G401.6 (cell line): Measurements from ENCODE around the gene SLC39A1.

Experiments
- FAIRE-seq: peaks from 2 replicates; lab custom pipeline; 2012; peaks lifted over from hg19 to GRCh38; lab: Jason Lieb, UNC

SLC39A1 gene

GRCh38 chr1:153946622-153947241 is 16.6 kb downstream of the SLC39A1 start, which contains the start of gene DENND4B:
TSS of gene DENND4B (minus strand) at chr1:153946718. CDS start at chr1:153944374, 2,344 bp downstream.
- FAIRE-seq, result no peak

GRCh38 chr1:153945795-153946621 is 17.3 kb downstream of the SLC39A1 start:
- FAIRE-seq, result no peak

DNA sequence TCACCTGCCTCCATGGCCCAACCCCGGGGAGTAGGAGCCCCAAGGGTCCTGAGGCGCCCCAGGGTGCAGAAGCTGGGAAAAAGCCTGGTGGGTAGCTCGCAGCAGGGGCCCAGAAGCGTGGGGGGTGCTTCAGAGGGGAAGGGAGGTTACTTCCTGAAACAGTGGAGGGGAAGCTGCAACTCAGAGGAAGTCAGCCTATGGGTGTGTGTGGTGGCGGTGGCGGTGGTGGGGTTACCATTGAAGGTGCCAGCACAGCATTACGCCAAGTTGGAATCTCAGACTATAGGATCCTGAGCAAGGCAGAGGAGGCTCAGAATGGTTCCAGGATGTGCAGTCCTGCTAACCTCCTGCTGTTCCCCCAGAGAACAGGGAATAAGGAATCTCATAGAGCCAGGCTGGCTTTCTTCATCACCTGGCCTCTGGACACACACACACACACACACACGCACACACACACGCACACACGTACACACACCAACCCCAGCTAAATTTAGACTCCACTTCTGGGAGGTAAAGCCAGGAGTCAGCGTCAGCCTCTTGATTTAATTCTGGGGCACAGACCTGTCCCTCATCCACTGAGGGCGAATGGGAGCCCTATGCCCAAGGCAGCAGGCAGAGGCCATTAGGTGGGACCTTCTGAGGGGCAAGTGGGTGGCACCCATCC is 18.1 kb downstream of the SLC39A1 start:
- FAIRE-seq, result no peak

DNA sequence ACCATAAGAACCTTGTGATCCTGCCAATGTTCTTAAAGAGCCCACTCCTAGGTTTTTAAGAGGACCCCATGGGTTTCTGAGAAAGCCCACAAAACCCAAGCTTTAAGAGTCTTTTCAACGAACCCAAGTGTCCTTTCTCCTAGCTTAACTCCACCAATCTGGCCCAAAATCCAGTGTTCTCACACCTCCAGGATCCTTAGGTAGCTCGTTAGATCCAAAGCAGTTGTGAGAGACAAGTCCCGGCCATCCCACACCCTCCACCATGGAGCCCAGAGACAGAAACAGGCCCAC is 18.6 kb downstream of the SLC39A1 start:
- FAIRE-seq, result no peak

DNA sequence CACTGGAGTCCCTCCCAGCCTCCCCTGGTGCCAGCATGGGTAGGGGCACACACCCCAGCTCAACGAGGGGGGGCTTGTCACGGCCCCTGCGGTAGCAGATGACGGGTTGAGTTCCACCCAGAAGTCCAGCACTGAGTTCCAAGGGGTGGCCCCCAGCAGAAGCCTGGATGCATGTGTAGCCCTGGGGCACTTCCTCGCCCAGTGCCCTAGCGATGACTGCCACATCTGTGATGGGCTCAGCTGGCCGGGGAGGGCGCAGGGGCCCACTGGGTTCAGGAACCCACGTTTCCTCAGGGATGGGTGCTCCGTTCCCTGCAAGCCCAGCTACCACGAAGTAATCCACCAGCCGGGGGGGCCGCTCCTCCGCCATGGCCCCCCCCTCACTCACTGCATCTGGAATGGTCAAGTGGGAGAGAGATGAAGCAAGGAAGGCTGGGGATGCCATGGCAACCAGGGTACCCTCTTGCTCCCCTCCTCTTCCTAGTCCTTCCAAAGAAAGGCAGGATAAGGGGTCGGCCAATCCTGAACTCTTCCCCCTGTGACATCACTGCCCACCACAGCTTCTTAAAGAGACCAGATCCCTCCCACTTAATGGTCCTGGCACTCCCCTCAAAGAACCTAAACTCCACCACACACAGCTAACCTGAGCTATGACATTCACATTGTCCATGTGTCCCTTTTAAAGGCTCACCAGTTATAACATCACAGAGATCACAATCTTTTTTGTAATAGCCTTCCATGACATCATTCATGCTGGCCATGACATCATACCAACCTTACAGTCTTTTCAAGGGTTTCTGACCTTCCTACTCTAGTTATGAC is 19.1 kb downstream of the SLC39A1 start:
- no peak for FAIRE-seq

DNA sequence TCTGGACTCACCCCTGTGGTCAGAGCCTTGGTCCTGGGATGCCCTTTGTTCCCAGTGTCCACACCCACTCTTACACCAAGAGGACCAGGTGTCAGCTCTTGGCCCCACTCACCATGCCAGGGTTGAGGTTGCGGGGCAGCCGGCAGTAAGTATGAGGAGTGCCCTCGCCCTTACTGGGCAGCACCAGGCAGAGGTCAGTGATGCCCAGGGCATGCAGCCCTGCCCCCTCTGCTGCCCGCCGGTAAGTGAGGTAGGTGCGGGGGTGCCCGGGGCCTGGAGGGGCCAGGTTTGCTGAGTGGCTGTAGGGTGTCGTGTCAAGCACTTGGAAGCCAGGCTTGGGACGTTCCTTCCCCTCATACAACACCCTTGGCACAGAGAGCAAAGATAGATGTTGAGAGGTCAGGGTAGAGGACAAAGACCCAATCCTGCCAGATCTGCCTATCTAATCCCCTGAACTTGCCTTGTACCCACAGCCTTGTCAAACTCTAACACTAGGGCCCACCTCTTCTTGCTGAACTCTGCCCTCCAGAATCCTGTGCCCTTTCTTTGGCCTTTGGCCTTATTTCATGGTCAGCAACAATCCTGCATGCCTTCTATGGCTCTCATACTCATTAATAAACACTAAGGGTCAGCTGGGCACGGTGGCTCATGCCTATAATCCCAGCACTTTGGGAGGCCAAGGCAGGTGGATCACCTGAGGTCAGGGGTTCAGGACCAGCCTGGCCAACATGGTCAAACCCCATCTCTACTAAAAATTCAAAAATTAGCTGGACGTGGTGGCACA is 20.4 kb downstream of the SLC39A1 start:
- no peak for FAIRE-seq

- no peak for FAIRE-seq
These were observed 21.3 kb downstream of the SLC39A1 start for GRCh38 chr1:153941826-153942725.

DNA sequence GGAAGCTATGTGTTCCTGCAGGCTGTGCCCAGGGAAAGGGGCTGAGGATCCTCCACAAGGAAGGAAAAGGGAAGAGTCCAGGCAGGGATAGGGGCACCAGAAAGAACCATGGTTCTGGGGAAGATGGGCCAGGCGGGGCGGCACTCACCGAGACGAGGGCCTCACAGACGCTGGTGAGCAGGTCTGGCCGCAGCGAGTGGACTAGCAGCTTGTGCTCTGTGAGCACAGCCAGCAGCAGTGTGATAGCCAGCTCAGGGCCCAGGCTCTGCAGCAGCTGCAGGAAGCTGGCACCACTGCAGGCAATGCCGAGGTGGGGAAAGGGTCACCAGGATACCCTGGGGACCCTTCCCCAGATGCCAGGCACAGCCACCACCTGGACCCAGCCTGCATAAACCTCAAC is 22.6 kb downstream of the SLC39A1 start:
- no peak for FAIRE-seq

DNA sequence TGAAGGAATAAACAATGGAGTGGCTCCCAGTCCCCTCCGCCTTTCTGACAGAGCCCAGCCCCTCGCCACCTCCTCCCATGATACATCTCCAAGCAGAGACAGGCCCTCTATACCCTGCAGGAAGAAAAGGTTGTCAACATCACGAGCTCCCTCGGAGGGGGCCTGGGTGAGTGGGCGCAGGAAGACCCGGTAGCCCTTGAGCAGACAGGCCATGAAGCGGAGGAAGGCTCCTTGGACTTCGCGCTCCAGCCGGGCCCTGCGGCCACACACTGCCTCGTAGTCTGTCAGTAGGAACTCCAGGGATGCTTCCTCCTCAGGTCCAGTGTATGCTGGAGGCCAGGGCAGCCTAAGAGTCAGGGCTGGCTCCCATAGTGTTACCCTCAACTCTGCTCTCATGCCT is 23.9 kb downstream of the SLC39A1 start:
- FAIRE-seq, result no peak

DNA sequence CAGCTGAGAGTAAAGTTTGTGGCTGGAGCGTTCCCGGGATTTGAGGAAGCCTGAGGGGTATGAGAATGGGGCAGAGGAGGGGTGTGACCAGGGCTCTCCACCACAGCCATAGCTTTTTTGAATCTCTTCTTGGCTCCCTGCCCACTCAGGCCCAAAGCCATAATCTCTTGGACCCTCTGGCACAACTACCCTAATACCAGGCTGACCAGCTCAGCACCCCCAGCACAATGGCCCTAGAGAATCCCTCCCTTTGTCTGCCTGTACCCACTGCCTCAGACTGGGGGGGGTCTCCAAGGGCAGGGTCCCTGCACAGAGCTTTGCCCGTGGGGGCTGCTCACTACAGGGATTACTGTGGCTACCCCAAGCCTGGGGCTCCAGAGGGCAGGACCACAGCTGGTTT is 24.3 kb downstream of the SLC39A1 start:
- FAIRE-seq, result no peak

DNA sequence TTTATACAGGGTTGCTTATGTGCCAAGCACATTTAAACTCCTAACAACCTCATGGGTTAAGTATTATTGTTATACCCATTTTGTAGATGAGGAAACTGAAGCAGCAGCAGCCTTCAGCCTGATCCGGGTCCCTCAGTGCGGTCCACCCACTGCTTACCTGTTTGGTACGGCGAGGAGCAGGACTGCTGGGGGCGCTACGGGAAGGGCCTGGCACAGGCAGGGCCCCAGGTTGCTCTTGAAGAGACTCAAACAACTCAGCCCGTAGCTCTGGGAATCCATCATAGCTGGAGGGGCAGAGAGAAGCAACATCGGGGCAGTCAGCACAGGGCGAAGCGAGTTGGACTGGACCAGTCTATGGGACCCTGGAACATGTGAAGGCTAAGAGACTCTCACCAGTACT is 26.0 kb downstream of the SLC39A1 start:
- no peak for FAIRE-seq

DNA sequence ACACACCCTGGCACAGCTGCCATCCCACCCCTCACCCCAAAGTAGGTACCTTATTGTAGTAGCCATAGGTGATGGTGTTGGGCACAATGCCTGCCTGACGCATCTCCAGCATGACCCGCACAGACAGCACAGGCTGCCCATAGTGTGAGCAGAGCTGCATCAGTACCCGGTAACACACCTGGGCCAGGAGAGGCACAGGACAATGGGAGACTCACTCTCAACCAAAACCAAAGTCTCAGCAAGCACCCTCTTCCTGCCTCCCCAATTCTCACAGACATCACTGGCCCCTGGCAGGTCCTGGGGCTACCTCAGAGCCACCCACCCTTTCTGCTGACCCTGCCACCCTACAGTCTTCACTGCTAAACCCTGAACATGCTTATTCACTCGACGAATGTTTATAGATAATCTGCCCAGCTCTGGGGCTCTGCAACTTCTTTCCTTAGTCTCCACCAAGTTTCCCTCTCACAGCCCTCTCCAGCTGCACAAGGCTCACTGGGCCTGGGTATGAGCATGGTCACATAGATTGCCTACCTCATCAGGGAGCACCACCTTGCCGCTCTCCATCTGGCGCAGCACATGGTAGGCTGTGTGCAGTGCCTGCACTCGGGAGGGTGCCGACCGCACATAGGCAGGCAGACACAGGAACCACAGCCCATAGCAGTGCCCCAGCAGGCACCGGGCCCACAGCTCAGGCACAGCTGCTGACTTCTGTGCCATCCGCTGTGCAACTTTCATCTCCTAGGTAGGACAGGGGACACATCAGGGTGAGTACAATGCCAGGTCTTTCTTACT is 27.1 kb downstream of the SLC39A1 start:
- no peak for FAIRE-seq

GRCh38 chr1:153934746-153935145 is 28.6 kb downstream of the SLC39A1 start:
- no peak for FAIRE-seq

DNA sequence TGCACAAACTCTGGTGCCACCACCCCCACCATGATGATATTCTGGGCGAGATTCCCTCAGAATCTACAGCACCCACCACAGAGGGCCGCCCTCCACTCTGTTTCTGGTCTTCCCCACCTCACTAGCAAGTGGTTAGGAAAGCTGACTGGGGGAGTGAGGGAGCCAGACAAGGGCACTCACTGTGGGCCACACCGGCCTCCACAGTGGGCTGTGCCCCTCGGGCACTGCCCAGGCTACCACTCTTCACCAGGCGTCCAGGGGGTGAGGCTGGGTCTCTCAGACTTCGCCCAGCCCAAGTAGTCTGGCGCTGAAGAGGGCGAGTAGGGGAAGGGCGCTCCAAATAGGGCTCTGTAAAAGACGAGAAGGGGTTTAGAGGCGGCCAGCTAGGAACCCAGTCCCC is 29.4 kb downstream of the SLC39A1 start:
- FAIRE-seq, result no peak

DNA sequence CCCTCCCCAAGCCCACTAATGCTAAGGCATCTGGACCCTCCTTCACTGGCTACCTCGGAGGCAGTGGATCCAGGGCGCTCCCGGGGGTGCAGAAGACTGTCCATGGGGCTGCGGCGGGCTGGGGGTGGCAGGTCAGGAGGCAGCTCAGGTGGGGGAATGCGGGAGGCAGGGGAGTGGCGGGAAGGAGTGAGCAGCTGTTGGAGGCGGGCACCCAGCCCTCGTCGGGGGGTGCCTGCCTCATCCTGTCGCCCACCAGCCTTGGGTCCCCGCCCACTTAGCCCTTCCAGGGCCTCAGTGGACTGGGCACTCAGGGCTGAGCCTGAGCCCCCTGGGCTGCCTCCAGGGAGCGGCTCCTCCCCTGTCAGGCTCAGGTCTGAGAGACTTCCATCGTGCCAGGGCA is 29.9 kb downstream of the SLC39A1 start:
- FAIRE-seq, result no peak

GRCh38 chr1:153932156-153933131 is 30.9 kb downstream of the SLC39A1 start:
- FAIRE-seq, result no peak

- no peak for FAIRE-seq
These were observed 33.1 kb downstream of the SLC39A1 start for GRCh38 chr1:153929981-153930948.
